K562 (cell line): ENCODE data around the gene B3GALT5. TPM values are rescaled to one million over a fixed set of nuclear protein-coding genes. Genes with fewer than 3 reads are reported as not detected.
A peak's percentile ranks its signal among the peaks of the same experiment; 100 is the strongest.

ENCODE experiments used
- ATAC-seq: fragments of 200-7000 bp; cut with Tn5 transposase; 3 replicates; pipeline ENCODE4 v1.9.1; 2020; ENCODE audit warnings: moderate library complexity
- BruUV-seq: library from RNA; stranded (reverse); fragments of 400-500 nt; replicated peaks from 2 replicates; lab custom pipeline; 2021; lab: Mats Ljungman, UMichigan
- CTCF ChIA-PET: fragments of 300-600 bp; formaldehyde crosslinking; extraction: SDS; loops from one replicate; lab custom pipeline; 2021; ENCODE audit warnings: low intra/inter-chr PET ratio; lab: Yijun Ruan, JAX
- POLR2A ChIA-PET: fragments of 300-600, 350-650 bp; sonication (Branson Sonifier 250); formaldehyde crosslinking; extraction: SDS; loops from one replicate; lab custom pipeline; 2021; ENCODE audit warnings: antibody characterized with exemption, inconsistent platforms; lab: Yijun Ruan, JAX
- DNase-seq, 4 experiments: peaks; one replicate each; pipeline versions ENCODE4 v3.0.0 to v3.0.0-alpha.2; 2011 to 2018; ENCODE audit warnings: low spot score in 3 of 4, mixed read lengths in 3 of 4; ENCODE audit errors: extremely low read depth in 1 of 4
- FAIRE-seq: peaks from 2 replicates; lab custom pipeline; 2011; peaks lifted over from hg19 to GRCh38; lab: Jason Lieb, UNC
- H2AFZ ChIP-seq: 2 replicates; pipeline ENCODE4 v1.6.0; 2011; ENCODE audit warnings: low read depth, low read length, control low read depth, inconsistent platforms
- H3K27ac ChIP-seq: fragments of 200-600 bp; 3 replicates; pipeline ENCODE4 v1.8.0; 2011; ENCODE audit warnings: low read depth, mild to moderate bottlenecking, control low read depth, inconsistent platforms, low read length, moderate library complexity, mixed read lengths; ENCODE audit errors: extremely low read depth
- H3K27me3 ChIP-seq, 2 experiments: fragments of 300-600 bp in 1 of 2; 2 replicates in 1 of 2; 3 replicates in 1 of 2; pipeline versions ENCODE4 v1.6.0 to v1.8.0; 2011; ENCODE audit warnings: inconsistent platforms in 2 of 2, low read length in 2 of 2, mild to moderate bottlenecking in 1 of 2, mixed read lengths in 1 of 2, moderate library complexity in 1 of 2; ENCODE audit not compliant: control insufficient read depth in 2 of 2, insufficient read depth in 2 of 2
- H3K36me3 ChIP-seq: fragments of 300-600 bp; 3 replicates; pipeline ENCODE4 v1.8.0; 2011; ENCODE audit warnings: mild to moderate bottlenecking, low read length, inconsistent platforms; ENCODE audit not compliant: control insufficient read depth, insufficient read depth
- H3K4me1 ChIP-seq, 2 experiments: fragments of 200-600 bp in 1 of 2; replicated peaks in 1 of 2; 2 replicates in 1 of 2; 3 replicates in 1 of 2; pipeline versions ENCODE4 v1.5.1 to v1.8.0; 2011; ENCODE audit warnings: inconsistent platforms in 2 of 2, low read length in 2 of 2, mild to moderate bottlenecking in 1 of 2, mixed read lengths in 1 of 2, moderate library complexity in 1 of 2; ENCODE audit not compliant: control insufficient read depth in 2 of 2, insufficient read depth in 2 of 2
- H3K4me2 ChIP-seq: 2 replicates; pipeline ENCODE4 v1.6.1; 2011; ENCODE audit warnings: low read length, control low read depth, inconsistent platforms, mixed read lengths; ENCODE audit not compliant: insufficient read depth
- H3K4me3 ChIP-seq: fragments of 200-600 bp; sonication (generic), shearing (Covaris generic); 2 replicates; pipeline ENCODE4 v1.5.1; 2016; ENCODE audit warnings: control low read depth, inconsistent platforms
- H3K79me2 ChIP-seq: fragments of 200-600 bp; 3 replicates; pipeline ENCODE4 v1.8.0; 2011; ENCODE audit warnings: low read length, inconsistent platforms; ENCODE audit not compliant: control insufficient read depth, insufficient read depth
- H3K9ac ChIP-seq, 2 experiments: 2 replicates each; pipeline versions ENCODE4 v1.6.0 to v1.6.1; 2011; ENCODE audit warnings: low read depth in 2 of 2, low read length in 2 of 2, control low read depth in 1 of 2, inconsistent platforms in 1 of 2, mild to moderate bottlenecking in 1 of 2, mixed read lengths in 1 of 2; ENCODE audit not compliant: insufficient read depth in 1 of 2
- H3K9me1 ChIP-seq: one replicate; pipeline ENCODE4 v1.6.0; 2011; ENCODE audit warnings: inconsistent platforms, mild to moderate bottlenecking, low read length, moderate library complexity; ENCODE audit not compliant: control insufficient read depth, insufficient read depth
- H3K9me3 ChIP-seq: replicated peaks from 2 replicates; pipeline ENCODE4 v1.5.1; 2011; ENCODE audit warnings: low read depth, low read length, inconsistent platforms; ENCODE audit not compliant: control insufficient read depth, insufficient read depth
- H4K20me1 ChIP-seq: replicated peaks from 2 replicates; pipeline ENCODE4 v1.6.1; 2011; ENCODE audit warnings: low read length, inconsistent platforms, mixed read lengths; ENCODE audit not compliant: control insufficient read depth, insufficient read depth
- AFF4 ChIP-seq: sonication (generic); formaldehyde crosslinking; IDR thresholded peaks from 2 replicates; pipeline ENCODE4 v1.8.0; 2023; ENCODE audit warnings: mild to moderate bottlenecking, missing genetic modification reagents
- ELK1 ChIP-seq: sonication (generic); formaldehyde crosslinking; IDR thresholded peaks from 2 replicates; pipeline ENCODE4 v1.8.1; 2022; ENCODE audit warnings: missing genetic modification reagents
- EWSR1 ChIP-seq: fragments of 450-650 bp; IDR thresholded peaks from 2 replicates; pipeline ENCODE4 v1.6.1; 2018; ENCODE audit warnings: borderline replicate concordance, mild to moderate bottlenecking, low read depth, moderate library complexity; ENCODE audit not compliant: partially characterized antibody
- PTBP1 ChIP-seq: fragments of 200-400 bp; formaldehyde crosslinking; IDR thresholded peaks from 2 replicates; pipeline ENCODE4 v1.6.1; 2017; ENCODE audit warnings: low read depth, low read length
- RCOR1 ChIP-seq, 2 experiments: IDR thresholded peaks; 2 replicates each; pipeline ENCODE4 v1.6.1; 2012; ENCODE audit warnings: low read depth in 2 of 2, low read length in 2 of 2, borderline replicate concordance in 1 of 2, improper control_type of control experiment in 1 of 2
- SRSF3 ChIP-seq: fragments of 200-400 bp; formaldehyde crosslinking; IDR thresholded peaks from 2 replicates; pipeline ENCODE4 v1.6.1; 2016; ENCODE audit warnings: mild to moderate bottlenecking, low read length, moderate library complexity; ENCODE audit not compliant: insufficient read depth
- TAF1 ChIP-seq: IDR thresholded peaks from 2 replicates; pipeline ENCODE4 v1.6.1; 2011; ENCODE audit warnings: mild to moderate bottlenecking, low read length, moderate library complexity; ENCODE audit not compliant: insufficient read depth, control insufficient read depth, severe bottlenecking; ENCODE audit errors: extremely low read depth
- TCF7L2 ChIP-seq: fragments of 150-350 bp; IDR thresholded peaks from 2 replicates; pipeline ENCODE4 v1.6.1; 2016; ENCODE audit warnings: low read depth, mild to moderate bottlenecking, low read length, moderate library complexity
- ZNF511 ChIP-seq: sonication (generic); formaldehyde crosslinking; IDR thresholded peaks from 2 replicates; pipeline ENCODE4 v1.8.0; 2022; ENCODE audit warnings: mild to moderate bottlenecking, missing genetic modification reagents
- WGBS: fragments of 100-300 bp; shearing (Covaris generic); methylation state at CpG from one replicate; pipeline ENCODE4 v1.1.6; 2016; ENCODE audit warnings: low coverage, mixed read lengths; ENCODE audit not compliant: insufficient coverage; ENCODE audit errors: missing lambda C conversion rate; 5-methylcytosine and 5-hydroxymethylcytosine counted together
- in situ Hi-C: fragments of 300-500 bp; cut with MboI; formaldehyde crosslinking; loops from 4 replicates; pipeline ENCODE4 v1.15.0; 2018; ENCODE audit warnings: inconsistent platforms, mixed read lengths
- intact Hi-C: fragments of 100-400 bp; cut with micrococcal nuclease; formaldehyde crosslinking; loops from 2 replicates; pipeline ENCODE4 v1.14.2; 2022
- polyA plus RNA-seq, 8 experiments: library from polyadenylated mRNA; depleted of rRNA in 4 of 8; stranded (reverse) in 5 of 8; unstranded in 3 of 8; fragments of >200 nt; fragmentation: Nextera tagmentation in 2 of 8; fragmentation: Illumina TruSeq in 1 of 8; extraction: Ambion mirVana in 2 of 8; extraction: Trizol in 1 of 8; gene quantifications; 2 replicates each; pipeline versions ENCODE4 v1.2.1 to v1.2.3, GENCODE V29; 2011 to 2014; ENCODE audit warnings: inconsistent platforms in 1 of 8, missing spikeins in 1 of 8
- total RNA-seq, 7 experiments: library from RNA; depleted of rRNA in 6 of 7; stranded (reverse); fragments of >200 nt in 6 of 7; fragmentation: Illumina TruSeq in 2 of 7; extraction: Trizol in 2 of 7; gene quantifications; 2 replicates each; pipeline versions ENCODE4 v1.2.1 to v1.2.3, GENCODE V29; 2011 to 2021; ENCODE audit warnings: low replicate concordance in 1 of 7

Gene B3GALT5
- total and polyA plus RNA-seq, 9 of the 15 experiments (the other 6 are each of a cell fraction or from before 2014, with no cell fraction given), result 0.02 TPM; not detected in 8

- no peak for FAIRE-seq
- Histone ChIP-seq H3K4me1 (no peaks in the 10 kb centered on the region), H3K27ac (no peak overlapping the region), H3K4me3 (no peak overlapping the region), H3K9me1 (no peaks in the 10 kb centered on the region), H3K9ac (no peak overlapping the region), H3K79me2 (no peaks in the 10 kb centered on the region), H3K36me3 (no peaks in the 10 kb centered on the region), H3K27me3 (peaks cover 33 to 42% of the 10 kb centered on the region in 2 experiments), H4K20me1 (0 out of 2 replicates have a peak, but pooled peaks cover 5% of the 10 kb centered on the region), H2AFZ (no peak overlapping the region), H3K4me2 (no peak overlapping the region), H3K9me3 (no peaks in the 10 kb centered on the region)
- ATAC-seq, result peak; percentile 42
- DNase-seq, result no peak
- ChIA-PET CTCF (no interaction called here), POLR2A (interaction anchor here (0.6 to 1.0 kb wide), 2 partner anchors 58 to 87 kb away, joined by 3 to 4 read pairs; no protein-coding TSS in a partner anchor)
- intact Hi-C loops (no loop called here), in situ Hi-C loops (no loop called here)
- 2% methylated on average over 14 of the region's 14 CpGs for WGBS
- BruUV-seq, result no TSS peak
- TF ChIP-seq SRSF3, result no peak
- TF ChIP-seq EWSR1, result no peak
- TF ChIP-seq TAF1, result no peak
- no peak for TF ChIP-seq AFF4
- TF ChIP-seq PTBP1, result no peak
- no peak for TF ChIP-seq TCF7L2
- TF ChIP-seq ELK1 (CRISPR knock-in tag), result no peak
- no peak for TF ChIP-seq RCOR1 (IDR thresholded peaks at IDR 0.05; ENCODE audit: borderline replicate concordance in 1 of 2, low read depth in 2 of 2, low read length in 2 of 2)
- no peak for TF ChIP-seq ZNF511 (CRISPR knock-in tag)
Measured at GRCh38 chr21:39602076-39602689, 10.6 kb upstream of the B3GALT5 start.
